Stimulated activated CD4-positive, alpha-beta T cell treated with anti-CD3 and anti-CD28 coated beads, Interleukin-12 subunit alpha, Interleukin-12 subunit beta, amount 100 ng/mL, for 4 hours (primary cell): ENCODE measurements around the gene SRP19.
"Not testable (repeated sequence)": the region's sequence is repeated elsewhere in the genome, so short reads cannot be mapped to it uniquely, and the experiment has no call there.

Experiments used
- DNase-seq: peaks from one replicate; pipeline ENCODE4 v3.0.0-alpha.2; 2020

SRP19 gene

GRCh38 chr5:112876362-112876761 lies 15.3 kb downstream of the SRP19 start:
- no peak for DNase-seq

- DNase-seq = no peak
Measured at GRCh38 chr5:112878101-112878500, 17.0 kb downstream of the SRP19 start.

DNA sequence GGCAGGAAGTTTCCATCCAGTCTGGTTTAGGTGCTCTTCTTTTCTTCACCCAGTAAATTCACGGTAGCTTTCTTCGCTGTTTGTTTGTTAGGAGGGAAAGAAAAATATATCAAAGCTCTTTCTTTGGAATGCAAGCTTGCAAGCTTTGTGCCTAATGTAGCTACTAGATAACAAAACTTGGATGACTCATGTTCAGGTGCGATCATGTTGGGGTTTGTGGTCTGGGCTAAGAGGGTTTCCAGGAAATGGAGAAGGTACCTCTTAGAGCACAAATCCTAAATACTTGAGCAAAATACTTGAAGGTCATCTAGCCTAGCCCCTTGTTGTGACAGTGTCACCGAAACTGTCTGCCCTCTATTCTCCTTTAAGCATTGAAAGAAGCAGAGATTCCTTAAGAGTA lies 17.7 kb downstream of the SRP19 start:
- no peak for DNase-seq

DNA sequence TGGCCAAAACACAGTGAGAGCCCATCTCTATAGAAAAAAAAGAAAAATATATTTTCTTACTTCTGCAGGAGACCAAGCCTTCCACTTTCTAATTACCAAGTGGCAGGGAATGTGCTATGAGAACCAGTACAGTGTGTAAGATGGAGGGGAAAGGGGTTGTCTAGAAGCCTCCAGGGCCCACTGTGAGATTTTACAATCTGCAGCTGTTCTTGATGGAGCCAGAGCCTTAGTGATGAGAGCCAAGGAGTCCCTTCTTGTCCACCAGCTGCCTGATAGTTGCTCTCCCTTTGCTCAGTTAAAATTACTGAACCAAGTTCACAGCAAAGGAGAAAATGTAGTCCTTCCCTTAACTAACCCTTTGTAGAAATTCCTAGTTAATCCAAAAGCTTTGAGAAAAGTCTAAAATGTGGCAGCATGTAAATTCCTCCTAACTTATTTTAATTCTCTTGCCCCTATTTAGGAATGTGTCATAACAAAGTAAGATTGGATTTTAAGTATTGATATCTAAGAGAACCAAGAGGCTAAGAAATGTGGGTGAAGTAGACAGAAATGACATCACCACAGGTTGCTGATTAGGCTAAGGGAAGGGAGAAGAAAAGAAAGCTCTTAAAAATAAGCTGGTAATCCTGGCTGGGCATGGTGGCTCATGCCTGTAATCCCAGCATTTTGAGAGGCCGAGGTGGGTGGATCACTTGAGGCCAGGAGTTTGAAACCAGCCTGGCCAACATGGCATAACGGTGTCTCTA lies 19.3 kb downstream of the SRP19 start:
- DNase-seq = no peak

DNA sequence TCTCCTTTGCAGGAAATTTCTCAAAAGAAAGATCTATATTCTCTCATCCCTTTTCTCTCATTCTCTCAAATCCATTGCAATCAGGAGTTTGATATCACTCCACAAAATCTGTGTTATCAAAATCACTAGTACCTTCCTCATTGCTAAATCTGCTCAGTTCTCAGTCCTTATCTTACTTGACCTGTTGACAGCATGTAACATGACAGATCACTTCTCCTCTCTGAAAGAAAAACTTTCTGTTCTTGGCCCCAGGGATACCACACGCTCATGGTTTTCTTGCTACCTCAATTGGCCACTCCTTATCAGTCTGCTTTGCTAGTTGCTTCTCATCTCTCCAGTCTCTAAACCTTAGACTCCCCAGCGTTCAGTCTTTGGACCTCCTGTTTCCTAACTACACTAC lies 22.1 kb downstream of the SRP19 start:
- DNase-seq = no peak

DNA sequence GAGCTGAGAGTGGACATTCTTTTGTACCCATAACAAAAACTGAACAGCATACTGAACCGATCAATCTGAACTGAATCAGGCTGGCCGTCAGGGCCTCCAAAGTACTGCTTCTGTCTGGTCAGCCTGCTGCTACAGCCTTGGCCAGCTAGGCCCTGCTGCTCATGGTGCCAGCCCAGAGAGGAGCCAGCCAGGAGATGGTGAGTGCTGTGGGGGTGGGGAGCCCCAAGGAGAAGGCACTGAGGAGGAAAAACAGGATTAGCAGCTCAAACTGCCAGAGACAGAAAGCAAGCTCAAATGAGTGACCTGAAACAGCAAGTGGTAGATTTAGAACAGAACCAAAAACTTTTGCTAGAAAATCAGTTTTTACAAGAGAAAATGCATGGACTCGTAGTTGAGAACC lies 23.9 kb downstream of the SRP19 start:
- DNase-seq = no peak

DNA sequence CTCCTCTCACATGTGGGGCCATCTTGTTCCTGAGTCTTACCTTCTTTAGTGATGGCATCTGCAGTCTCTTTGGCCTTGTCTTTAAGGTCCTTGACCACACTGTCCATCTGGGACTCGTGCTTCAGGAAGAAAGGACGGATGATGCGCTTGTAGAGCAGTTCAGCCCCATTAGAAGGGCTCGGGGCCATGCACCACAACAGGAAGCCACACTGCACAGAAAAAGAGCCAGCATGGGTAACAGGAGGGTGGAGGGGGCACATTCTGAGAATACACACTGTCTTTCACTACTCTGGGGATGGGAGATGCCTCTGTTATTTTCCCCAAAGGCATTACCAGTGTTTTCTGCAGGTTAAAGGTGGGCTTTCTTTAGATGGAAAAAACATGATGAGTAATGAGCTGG lies 25.9 kb downstream of the SRP19 start:
- DNase-seq = no peak

GRCh38 chr5:112892066-112892465 lies 31.0 kb downstream of the SRP19 start:
- not testable (repeated sequence) for DNase-seq

DNA sequence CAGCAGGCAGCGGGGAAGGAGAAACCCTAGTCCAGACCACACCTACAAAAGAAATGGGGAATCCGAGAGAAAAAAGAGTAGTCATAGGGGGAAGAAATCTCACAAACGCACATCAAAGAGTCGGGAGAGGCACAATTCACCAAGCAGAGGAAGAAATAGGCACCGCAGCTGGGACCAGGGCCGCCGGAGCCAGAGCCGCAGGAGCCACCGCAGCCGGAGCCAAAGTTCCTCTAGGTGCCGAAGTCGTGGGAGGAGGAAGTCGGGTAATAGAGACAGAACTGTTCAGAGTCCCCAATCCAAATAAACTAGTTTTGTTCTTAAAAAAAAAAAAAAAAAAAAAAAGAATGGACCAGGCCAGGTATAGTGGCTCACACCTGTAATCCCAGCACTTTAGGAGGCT lies 31.7 kb downstream of the SRP19 start:
- no peak for DNase-seq

DNA sequence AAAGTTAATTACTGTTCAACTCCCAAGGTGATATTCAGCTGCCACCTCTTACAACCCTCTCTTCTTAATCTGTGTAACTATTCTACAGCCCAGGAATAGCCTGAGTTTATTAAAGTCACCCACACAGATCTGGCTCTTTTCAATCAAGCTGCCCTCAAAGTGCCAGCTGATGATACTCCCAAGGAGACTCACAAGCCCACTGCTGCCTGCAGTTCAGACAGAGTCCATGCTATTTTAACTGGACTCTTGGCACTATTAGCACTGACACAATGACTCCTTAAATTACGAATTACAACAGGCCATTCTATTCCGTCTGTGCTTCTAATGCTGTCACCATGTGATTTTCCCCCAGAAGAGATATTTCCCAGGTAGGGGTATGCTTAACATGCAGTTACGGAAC lies 34.6 kb downstream of the SRP19 start:
- DNase-seq = no peak

DNA sequence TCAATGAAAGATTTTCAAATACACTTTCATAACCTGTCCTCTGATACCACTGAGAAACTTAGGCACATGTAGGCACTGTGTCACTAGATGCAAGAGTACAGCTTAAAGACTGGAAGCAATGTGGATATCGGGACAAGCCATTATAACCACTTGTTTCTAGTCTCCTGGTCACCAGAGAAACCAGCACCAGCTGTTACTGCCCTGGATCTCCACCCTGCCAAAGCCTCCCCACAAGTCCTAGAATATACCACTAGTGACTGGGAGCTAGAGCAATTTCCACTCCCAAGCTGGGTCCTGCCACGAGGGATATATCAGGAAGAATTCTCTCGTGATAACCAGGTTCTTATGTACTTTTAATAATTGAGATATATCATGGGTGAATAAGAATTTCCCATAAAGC lies 41.5 kb downstream of the SRP19 start:
- no peak for DNase-seq

- not testable (repeated sequence) for DNase-seq
Measured at GRCh38 chr5:112904996-112905395, 43.9 kb downstream of the SRP19 start.

GRCh38 chr5:112906637-112907036 lies 45.5 kb downstream of the SRP19 start:
- no peak for DNase-seq

- no peak for DNase-seq
Measured at GRCh38 chr5:112907166-112907631, 46.1 kb downstream of the SRP19 start.

- DNase-seq = no peak
Measured at GRCh38 chr5:112908854-112909253, 47.8 kb downstream of the SRP19 start.

DNA sequence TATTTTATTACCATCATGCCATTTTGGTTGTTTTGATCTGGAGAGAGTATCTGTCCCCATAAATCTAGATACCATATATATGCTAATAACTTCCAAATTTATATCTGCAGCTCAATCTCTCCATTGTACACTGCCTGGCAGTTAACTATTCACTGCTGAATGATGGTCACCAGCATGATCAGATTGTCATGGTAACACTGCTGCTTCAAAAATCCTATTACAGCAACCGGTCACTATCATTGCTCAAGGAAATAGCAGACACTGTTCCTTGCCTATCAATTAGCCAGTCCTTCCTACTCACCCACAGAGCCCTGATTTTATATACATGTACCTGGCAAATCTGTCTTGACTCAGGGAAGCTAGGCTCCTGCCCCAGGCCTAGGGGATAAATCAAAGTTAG lies 49.4 kb downstream of the SRP19 start:
- DNase-seq = no peak

DNA sequence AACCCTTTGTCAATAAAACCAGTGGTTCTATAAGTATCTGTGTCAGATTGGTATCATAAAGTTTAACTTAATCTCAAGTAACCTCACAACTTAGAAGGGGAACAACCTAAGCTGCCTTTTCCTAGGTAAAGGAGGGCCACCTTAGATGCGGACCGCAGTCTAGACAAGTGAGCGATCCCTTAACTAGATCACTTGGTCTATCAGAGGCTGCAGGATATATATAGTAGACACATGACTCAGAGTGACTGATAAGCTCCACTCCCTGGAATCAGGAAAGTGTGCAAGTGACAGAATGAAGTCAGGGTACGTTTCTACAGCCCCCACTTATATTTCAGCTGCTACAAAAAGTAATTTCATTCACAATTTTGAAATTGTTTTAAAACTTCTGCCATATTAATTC lies 53.5 kb downstream of the SRP19 start:
- no peak for DNase-seq

GRCh38 chr5:112915831-112916230 lies 54.7 kb downstream of the SRP19 start:
- DNase-seq = no peak

GRCh38 chr5:112917453-112917995 lies 56.4 kb downstream of the SRP19 start:
- no peak for DNase-seq

GRCh38 chr5:112918136-112918535 lies 57.0 kb downstream of the SRP19 start:
- no peak for DNase-seq

- DNase-seq = no peak
Measured at GRCh38 chr5:112918679-112919078, 57.6 kb downstream of the SRP19 start.
